Stimulated activated CD4-positive, alpha-beta T cell treated with anti-CD3 and anti-CD28 coated beads, Interleukin-2, amount 100 ng/mL, for 4 hours (primary cell): ENCODE results near the gene PRPF18.

Source experiments
- DNase-seq: peaks from one replicate; pipeline ENCODE4 v3.0.0-alpha.2; 2020; ENCODE audit warnings: low read depth

The PRPF18 gene

DNA sequence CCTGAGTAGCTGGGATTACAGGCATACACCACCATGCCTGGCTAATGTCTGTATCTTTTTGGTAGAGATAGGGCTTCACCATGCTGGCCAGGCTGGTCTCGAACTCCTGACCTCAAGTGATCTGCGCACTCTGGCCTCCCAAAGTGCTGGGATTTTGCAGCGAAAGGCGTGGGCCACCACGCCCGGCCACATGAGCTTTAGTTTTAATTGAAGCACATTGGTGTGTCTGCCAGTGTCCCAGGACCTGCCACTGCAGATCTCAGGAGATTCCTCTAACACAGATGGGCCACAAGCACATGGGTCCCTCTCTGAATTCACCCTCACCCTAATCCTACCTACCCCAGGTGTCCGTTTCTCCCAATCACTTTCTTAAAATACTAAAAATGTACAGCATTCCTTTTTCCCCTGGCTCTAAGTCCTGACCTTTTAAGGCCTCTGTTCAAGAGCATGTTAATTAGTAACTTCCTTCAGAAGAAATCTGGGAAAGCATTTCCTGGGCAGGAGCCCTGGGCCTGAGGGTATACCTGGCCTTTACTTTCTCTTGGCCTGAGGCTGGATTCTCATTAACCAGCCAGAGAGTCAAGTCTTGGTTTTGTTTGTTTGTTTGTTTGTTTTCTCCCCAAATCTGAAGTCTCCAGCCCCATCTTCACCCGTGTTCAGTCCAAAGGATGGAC lies 82.6 kb downstream of the PRPF18 start:
- DNase-seq = no peak

GRCh38 chr10:13669901-13670300 lies 83.1 kb downstream of the PRPF18 start:
- DNase-seq = no peak

DNA sequence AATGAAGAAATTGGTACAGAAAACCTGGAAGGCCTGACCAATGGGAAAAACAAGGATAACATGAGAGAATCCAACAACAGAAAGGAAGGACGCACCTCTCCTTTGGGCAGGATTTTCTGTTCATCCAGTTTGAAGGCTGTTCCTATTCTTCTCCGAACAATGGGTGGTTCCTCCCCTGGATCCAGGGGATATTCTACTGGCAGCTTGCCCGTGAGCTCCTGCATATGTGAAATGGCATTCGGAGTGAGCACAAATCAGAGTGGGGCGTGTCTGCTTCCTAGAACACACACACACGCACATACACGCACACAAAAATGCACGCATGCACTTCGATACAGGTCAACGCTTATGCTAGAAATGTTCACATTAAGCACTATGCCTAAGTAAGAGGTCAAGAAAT lies 83.5 kb downstream of the PRPF18 start:
- no peak for DNase-seq

DNA sequence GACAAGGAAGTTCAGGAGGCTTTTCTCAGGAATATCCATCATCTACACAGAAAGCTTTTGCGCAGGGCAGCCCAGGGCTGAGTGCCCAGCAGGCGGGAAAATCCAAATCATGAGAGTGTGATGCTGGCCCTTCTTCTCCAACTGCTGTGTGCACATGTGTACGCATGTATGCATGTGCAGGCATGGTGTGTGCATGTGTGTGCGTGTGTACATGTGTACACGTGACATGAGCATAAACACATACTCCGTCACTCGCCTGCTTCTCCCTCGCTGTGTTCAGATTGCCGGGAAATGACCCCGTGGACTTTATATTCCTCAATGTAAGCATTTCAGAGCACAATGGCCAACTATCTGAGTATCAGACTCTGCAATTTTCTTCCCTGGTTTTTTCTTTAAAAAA lies 85.1 kb downstream of the PRPF18 start:
- no peak for DNase-seq

- DNase-seq = no peak
Measured at GRCh38 chr10:13672548-13672947, 85.8 kb downstream of the PRPF18 start.

DNA sequence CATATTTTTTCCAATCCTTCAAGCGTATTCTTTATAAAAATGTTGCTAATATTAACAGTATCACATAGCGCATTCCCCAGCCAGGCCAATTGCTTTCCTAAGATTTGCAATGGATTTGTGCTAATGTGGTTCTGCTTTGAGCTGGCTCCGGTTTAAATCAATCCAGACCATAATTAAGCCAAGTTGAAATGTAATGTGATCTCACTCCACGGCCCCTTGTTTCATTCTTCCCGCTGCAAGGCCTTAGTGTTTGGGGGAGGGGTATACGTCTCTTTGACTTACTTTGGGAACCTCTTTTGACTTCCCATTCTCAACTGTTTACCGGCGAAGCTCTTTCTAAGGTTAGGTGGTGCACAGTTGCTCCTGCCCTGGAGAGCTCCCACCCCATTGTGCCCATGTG lies 86.4 kb downstream of the PRPF18 start:
- no peak for DNase-seq

DNA sequence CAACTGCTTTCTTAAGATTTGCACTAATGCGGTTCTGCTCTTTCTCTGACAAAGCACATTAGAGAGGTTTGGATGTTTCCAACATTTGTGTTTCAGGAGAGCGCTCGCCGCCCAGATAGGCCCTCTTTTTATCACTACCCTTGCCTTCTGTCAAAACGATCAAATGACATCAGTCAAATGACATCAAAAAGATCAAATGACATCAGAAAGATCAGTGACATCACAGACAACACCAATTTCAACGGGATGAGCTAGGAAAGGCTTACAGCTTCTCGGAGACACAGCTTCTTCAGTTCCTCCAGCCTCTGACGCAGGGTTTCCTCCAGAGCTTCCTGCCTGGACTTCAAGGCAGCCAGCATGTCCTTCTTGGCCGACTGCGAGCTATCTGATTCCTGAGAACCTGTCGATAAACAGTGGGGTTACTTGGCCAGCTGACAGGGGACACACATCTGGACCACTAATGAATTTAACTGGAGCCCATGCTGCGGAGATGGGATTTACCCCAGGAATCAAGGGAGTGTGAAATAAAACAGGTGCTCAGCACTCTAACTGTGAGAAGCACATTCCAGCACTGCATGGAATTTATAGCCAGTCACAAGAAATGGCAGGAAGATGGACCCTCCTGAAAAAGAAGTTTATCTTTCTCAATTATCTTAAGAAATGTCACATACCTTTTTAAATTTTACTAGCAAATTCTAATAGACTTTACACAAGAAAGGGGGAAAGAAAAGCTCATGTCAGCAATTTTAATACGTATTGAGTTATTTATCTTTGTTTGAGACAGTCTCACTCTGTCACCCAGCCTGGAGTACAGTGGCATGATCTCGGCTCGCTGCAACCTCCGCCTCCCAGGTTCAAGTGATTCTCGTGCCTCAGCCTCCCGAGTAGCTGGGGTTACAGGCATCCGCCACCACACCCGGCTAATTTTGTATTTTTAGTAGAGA lies 88.2 kb downstream of the PRPF18 start:
- no peak for DNase-seq

- no peak for DNase-seq
Measured at GRCh38 chr10:13678101-13678843, 91.5 kb downstream of the PRPF18 start.
